Raji (cell line): ENCODE results near the gene EXOC3L4.

ENCODE experiments used
- POLR2A ChIP-seq: IDR thresholded peaks from 2 replicates; pipeline ENCODE4 v1.6.1; 2011; ENCODE audit warnings: low read depth, low read length, control low read depth; ENCODE audit not compliant: insufficient read depth

EXOC3L4 gene

DNA sequence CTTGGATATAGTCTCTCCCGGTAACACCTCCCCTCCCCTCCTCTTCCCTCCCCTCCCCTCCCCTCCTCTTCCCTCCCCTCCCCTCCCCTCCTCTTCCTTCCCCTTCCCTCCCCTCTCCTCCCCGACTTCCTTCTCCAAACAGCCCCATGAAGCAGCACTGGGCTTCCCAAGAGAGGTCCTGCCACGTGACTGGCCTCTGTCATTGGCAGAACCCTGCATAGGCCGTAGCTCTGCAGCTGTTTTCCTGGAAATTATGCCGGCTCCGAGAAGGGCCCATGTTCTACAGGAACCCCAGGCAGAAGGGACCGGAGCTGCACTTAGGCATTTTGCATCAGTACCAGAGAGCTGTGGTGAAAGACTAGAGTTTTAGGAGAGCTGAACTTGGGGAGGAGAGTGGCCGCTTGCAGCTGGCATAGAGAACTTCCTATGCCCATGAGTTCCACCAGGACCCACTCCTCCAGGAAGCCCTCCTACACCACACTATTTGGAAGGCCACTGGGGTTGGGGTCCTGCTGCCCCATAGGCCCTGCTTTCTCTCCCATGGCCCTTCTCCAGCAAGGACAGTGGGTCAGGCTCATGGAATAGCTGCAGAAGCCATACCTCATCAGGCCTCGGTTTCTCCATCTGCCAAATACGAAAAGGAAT is 23.6 kb downstream of the EXOC3L4 start:
- no peak for TF ChIP-seq POLR2A

DNA sequence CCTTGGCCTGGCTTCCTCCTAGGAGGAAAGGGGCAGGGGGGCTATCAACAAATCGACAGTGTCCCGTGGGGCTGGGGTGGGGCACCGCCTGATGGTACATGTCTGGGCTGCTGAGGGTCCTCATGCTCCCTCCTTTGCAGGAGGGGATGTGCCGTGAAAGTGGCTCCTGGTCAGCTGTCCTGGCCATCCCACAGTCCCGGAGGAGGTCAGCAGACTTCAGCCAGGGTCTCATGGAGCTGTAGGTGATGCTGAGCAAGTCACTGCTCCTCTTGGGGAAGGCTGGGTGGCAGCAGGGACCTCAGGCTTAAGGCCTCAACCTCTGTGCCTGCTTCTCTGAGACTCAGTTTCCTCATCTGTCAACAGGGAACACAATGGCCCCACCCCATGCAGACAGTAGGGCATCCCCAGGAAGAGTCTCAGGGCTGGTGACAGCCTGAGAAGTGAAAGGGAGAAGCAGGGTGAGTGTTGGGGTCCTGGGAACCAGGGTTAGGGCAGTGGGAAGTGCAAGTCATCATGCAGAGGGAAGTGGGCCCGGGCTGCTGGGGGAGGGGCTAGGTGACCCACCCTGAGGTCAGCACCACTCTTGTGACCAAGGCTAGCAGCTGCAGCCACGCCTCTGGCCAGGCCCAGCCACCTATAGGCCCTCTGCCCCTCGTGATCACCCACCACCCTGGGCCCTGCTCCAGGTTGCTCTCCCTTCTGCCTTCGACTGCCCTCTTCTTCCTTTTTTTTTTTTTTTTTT is 24.3 kb downstream of the EXOC3L4 start:
- no peak for TF ChIP-seq POLR2A

DNA sequence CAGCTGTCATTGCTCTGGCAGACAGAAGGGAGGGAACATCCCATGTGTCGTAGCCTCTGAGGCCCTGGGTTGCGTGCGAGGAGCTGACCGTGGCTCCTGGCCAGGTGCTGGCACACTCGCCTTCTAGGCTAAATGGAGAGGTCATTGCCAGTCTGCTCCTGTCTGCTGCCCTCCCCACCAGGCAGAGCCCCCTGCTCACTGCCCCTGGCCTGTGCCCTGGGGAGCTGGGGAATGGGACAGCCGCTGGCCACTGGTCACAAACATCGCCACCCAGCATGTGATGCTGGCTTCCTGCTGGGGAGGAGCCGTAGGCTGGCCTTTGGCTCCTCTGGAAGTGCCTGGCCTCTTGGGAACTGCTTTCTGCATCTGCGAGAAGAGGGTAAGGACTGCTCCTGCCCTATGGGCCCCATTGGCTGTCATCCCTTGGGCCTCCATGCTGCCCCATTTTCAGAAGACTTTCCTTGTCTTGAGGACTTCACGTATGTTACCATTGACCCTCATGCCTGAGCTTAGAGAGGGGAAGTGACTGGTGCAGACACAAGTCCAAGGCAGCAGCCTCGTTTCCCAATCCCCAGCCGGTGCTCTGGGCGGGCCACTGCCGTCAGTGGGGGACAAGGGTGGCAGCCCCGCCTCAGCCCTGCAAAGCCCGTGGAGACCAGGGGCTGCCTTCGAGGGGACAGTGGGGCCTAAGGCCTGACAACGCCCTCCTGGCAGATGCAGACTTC is 26.8 kb downstream of the EXOC3L4 start:
- TF ChIP-seq POLR2A, result no peak

DNA sequence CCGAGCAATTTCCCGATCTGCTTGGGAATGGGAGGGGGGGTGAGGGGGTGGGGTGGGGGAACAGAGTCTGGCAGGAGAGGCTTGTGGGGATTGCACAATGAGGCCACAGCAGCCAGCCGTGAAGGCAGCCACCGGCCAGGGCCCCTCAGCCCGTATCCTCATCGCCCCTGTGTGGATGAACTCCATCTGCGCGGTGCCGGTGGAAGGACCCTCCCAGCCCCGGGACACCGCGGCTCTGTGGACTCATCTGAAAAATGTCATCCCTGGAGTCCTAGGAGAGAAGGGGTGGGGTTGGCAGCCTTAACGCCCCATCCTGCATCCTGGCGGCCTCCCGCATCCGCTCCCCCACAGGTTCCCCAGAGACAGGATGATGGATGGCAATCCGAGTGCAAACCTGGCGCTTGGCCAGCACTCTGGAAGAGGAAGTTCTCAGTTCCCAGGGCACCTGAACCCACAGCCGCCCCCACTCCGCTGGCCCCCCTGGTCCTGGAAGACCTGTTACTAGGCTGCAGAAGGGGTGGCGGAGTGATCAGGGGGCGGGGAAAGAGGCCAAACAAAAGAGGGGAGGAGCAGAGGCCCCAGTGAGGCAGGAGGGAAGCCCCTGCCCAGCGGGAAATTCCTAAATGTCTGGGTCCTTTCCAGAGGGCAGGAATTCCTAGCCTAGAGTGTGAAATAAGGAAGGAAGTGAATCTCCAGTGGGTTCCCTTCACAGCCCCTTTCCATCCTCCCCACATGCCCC is 27.5 kb downstream of the EXOC3L4 start:
- TF ChIP-seq POLR2A, result no peak

DNA sequence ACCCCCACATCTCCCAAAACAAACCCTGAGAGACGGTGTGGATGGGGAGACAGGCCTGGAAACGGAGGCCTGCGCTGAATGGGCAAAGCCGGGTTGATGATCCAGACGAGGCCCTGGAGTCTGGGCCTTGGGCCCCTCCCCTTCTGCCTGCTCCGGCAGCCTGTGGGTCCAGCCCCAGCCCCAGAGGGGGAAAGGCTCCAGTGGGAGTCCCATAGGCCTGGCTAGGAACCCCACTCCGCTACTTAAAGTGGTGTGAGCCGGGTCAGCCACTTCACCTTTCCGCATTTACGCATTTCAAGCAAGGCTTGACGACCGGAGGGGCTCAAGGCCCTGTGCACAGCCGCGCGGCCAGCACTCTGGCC is 28.0 kb downstream of the EXOC3L4 start:
- no peak for TF ChIP-seq POLR2A

DNA sequence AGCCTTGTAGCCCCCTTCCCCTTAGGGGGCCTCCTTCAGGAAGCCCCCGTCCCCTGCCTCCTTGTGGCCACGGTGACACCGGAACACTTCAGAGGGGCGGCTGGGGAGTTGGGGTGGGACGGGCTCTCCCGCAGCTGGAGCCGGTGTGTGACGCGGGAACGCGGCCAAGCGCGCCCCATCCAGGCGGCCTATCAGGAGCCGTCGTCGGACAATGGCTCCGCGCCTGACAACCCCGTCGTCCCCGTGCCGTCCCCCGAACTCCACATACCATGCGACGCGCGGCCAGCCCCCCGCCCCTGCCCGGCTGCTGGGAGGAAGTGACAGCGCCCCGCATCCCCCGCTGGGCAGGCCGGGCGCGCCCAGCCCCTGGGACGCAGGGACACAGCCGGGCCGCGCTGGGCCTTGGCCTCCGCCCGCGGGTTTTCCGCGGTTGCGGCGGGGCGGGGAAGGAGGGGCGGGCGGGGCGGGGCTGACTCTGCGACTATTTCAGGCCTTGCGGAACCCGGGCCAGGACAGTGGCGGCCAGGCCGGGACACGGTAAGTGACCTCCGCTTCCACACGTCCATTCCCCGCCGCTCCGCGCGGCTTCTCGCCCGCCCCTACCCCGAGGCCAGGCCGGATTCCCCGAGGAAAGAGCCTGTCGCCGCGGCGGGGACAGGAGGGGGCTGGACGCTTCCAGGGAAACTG is 28.6 kb downstream of the EXOC3L4 start, which contains the start of gene TNFAIP2:
Gene TNFAIP2, plus strand, starts transcription at position 515 of the 687 bp plus-strand sequence. CDS start 2,997 bp downstream, outside the sequence.
- no peak for TF ChIP-seq POLR2A

DNA sequence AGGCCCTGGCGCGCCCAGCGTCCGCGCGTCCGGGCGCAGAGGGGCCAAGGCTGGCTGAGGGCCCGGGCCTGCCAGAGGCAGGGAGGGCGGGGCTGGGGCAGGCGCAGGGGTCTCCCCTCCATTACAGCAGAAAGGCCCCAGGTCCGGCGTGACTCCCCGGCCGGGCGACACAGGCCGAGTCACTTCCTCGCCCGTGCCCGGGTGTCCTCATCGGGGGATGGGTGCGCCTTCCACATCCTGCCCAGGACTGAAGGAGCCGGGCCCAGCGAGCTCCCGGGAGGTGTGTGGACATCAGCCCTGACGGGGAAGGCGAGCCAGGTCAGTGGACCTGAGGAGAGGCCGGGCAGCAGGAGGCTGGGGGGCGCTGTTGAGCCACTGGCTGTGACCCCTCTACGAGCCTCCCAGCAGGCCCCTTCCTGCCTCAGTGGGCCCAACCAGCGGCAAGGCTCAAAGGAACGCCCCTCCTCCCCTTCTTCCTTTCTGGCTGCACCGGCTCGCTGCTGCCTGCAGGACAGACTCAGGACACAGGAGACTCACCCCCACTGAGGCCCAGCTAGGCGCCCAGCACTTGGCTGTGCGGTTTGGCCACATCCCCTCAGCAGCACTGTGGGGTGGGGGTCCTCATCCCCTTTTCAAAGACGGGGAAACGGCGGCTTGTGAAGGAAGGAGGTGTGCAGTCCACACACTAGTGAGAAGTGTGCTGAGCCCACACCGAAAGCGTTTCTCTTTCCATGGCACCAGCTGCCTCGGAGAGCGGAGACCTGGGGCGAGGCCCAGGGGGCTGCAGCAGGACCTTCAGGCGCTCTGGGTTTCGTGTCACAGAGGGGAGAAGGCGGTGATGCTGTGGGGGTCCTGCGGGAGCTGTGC is 29.3 kb downstream of the EXOC3L4 start:
- no peak for TF ChIP-seq POLR2A

DNA sequence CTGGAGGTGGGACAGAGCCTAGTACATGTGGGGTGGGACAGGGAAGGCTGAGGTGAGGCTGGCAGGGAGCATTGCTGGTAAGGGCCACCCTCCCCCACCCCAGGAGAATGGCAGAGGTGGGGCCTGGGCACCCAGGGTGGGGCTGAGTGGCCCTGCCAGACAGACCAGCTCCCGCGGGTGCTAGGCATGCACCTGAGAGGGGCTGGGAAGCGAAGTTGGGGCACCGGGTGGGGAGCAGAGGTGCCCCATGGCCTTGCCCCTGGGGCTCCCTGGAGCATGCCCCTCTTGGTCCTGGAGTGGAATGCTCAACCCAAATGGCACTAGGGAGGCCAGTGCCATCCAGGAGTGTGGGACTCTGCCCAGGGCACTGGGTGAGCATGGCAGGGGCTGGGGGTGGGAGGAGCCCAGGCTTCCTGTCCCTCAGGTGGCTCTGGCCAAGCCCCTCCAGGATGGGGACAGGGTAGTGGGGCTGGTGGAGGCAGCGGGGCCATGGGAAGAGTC is 30.0 kb downstream of the EXOC3L4 start:
- no peak for TF ChIP-seq POLR2A

DNA sequence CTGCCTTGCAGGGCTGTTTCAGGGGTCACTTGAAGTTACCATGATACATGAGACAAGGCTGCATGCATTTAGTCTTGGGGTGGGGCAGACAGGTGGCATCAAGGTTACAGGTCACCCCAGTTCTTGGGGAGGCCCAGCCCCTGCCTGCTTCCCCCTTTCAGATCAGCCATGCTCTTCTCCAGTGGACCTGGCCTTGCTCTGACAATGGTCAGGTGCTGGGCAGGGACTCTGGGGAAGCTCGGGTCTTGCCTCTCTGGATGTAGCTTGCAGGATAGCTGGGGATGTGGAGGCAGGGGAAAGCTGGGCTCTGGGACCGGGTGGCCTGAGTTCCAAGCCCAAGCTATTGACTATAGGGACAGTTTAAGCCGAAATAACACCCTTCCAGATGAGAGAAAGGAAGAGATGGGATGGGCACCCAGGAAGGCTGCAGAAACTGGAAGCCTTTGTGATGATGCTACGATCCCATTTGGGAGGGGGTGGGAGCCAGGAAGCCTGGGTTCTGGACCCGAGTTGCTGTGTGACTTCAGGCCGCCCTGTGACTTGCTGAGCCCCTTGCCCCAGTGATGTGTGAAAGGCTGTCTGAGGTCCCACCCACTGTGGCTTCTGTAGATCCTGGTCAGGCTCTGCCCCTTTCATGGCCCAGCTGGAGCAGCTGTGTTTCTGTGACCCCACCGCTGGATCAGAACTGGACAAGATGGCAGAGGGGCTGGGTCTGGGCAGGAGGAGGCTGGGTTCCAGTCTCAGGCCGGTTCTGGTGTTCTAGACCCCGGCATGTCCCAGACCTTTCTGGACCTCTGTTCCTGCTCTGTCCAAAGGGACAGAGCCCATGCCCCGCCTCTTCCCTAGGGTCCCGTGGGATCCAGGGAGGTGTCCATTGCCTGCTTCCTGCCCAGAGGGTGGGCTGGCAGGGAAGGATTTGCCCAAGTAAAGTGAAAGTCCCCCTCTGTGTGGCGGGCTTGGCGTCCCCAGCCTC is 30.9 kb downstream of the EXOC3L4 start:
- TF ChIP-seq POLR2A, result no peak

DNA sequence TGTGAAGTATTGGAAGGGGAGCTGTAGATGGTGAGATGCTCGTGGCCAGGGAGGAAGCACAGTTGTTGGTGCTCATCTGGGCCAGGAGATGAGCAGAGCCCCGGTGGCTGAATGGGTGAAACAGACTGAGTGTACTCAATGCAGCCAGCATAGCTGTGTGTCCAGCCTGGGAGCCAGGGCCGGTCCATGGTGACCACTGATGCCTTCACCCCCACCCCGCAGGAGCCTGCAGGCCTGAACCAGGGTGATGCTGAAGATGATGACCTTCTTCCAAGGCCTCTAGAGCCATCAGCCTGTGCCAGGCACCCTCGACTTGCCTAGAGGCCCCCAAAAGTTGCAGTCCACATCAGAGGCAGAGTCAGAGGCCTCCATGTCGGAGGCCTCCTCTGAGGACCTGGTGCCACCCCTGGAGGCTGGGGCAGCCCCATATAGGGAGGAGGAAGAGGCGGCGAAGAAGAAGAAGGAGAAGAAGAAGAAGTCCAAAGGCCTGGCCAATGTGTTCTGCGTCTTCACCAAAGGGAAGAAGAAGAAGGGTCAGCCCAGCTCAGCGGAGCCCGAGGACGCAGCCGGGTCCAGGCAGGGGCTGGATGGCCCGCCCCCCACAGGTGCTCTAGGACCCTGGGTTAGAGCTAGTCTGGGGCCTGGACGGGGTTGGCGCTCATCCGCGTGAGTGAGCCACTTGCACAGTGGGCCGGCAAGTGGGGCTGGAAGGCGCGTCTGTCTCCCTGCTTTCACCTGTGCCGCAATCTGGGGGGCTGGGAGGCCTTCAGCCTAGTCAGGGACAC is 31.8 kb downstream of the EXOC3L4 start:
- TF ChIP-seq POLR2A, result no peak

DNA sequence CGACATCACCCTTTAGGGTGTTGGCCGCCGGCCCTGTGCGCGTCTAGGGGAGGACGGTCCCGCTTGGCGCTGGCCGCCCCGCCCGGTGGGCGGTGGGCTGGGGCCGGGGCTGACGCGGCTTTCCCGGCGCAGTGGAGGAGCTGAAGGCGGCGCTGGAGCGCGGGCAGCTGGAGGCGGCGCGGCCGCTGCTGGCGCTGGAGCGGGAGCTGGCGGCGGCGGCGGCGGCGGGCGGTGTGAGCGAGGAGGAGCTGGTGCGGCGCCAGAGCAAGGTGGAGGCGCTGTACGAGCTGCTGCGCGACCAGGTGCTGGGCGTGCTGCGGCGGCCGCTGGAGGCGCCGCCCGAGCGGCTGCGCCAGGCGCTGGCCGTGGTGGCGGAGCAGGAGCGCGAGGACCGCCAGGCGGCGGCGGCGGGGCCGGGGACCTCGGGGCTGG is 32.4 kb downstream of the EXOC3L4 start:
- no peak for TF ChIP-seq POLR2A

DNA sequence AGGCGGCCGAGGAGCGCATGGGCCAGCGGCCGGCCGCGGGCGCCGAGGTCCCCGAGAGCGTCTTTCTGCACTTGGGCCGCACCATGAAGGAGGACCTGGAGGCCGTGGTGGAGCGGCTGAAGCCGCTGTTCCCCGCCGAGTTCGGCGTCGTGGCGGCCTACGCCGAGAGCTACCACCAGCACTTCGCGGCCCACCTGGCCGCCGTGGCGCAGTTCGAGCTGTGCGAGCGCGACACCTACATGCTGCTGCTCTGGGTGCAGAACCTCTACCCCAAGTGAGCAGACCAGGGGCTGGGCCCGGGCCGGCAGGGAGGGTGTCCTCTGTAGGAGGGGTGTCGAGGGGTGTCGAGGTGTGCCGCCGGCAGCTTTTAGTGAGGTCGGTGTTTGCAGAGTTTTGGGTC is 32.8 kb downstream of the EXOC3L4 start:
- TF ChIP-seq POLR2A, result no peak
